SK-N-SH (cell line): ENCODE data around the gene COMT. TPM values are rescaled to one million over a fixed set of nuclear protein-coding genes. Genes with fewer than 3 reads are reported as not detected.

Experiments
- CTCF ChIA-PET: fragments of 300-600, 350-600 bp; formaldehyde crosslinking; extraction: SDS; loops from one replicate; lab custom pipeline; 2021; lab: Yijun Ruan, JAX
- POLR2A ChIA-PET: fragments of 350-600 bp; sonication (Branson Sonifier 250); formaldehyde crosslinking; extraction: SDS; loops from one replicate; lab custom pipeline; 2020; ENCODE audit warnings: antibody characterized with exemption, inconsistent platforms; lab: Yijun Ruan, JAX
- DNase-seq: peaks from one replicate; pipeline ENCODE4 v3.0.0; 2012
- H2AFZ ChIP-seq: fragments of 200-600 bp; sonication (generic); 2 replicates; pipeline ENCODE4 v1.8.1; 2016; ENCODE audit warnings: antibody characterized with exemption, mild to moderate bottlenecking, low read depth
- H3F3A ChIP-seq: fragments of 200-600 bp; sonication (generic); replicated peaks from 2 replicates; pipeline ENCODE3; 2016; ENCODE audit warnings: antibody characterized with exemption, mild to moderate bottlenecking; ENCODE audit not compliant: insufficient read depth
- H3K27ac ChIP-seq, 2 experiments: fragments of 200-500 bp in 1 of 2; fragments of 200-600 bp in 1 of 2; sonication (Bioruptor generic) in 1 of 2; sonication (generic), shearing (Covaris generic) in 1 of 2; 2 replicates each; pipeline versions ENCODE4 v1.5.1 to v1.6.1; 2014 to 2016; ENCODE audit warnings: low read depth in 2 of 2, inconsistent platforms in 1 of 2, low read length in 1 of 2, mild to moderate bottlenecking in 1 of 2, mixed read lengths in 1 of 2
- H3K27me3 ChIP-seq: fragments of 200-600 bp; sonication (generic), shearing (Covaris generic); 2 replicates; pipeline ENCODE4 v1.6.1; 2016; ENCODE audit warnings: mixed run types; ENCODE audit not compliant: insufficient read depth
- H3K36me3 ChIP-seq, 2 experiments: fragments of 200-500 bp in 1 of 2; fragments of 200-600 bp in 1 of 2; sonication (Bioruptor generic) in 1 of 2; sonication (generic) in 1 of 2; replicated peaks in 1 of 2; 2 replicates each; pipeline versions ENCODE3 to v1.5.1; 2014 to 2016; ENCODE audit warnings: low read length in 1 of 2, mild to moderate bottlenecking in 1 of 2; ENCODE audit not compliant: insufficient read depth in 2 of 2, control insufficient read depth in 1 of 2
- H3K4me1 ChIP-seq, 2 experiments: fragments of 200-500 bp in 1 of 2; fragments of 200-600 bp in 1 of 2; sonication (Bioruptor generic) in 1 of 2; sonication (generic), shearing (Covaris generic) in 1 of 2; 2 replicates each; pipeline versions ENCODE4 v1.5.1 to v1.6.1; 2014 to 2016; ENCODE audit warnings: low read depth in 1 of 2, low read length in 1 of 2, mixed run types in 1 of 2; ENCODE audit not compliant: insufficient read depth in 2 of 2, control insufficient read depth in 1 of 2
- H3K4me2 ChIP-seq: fragments of 200-600 bp; sonication (generic), shearing (Covaris generic); 2 replicates; pipeline ENCODE4 v1.6.1; 2017; ENCODE audit warnings: mixed run types
- H3K4me3 ChIP-seq, 2 experiments: fragments of 200-500 bp in 1 of 2; fragments of 200-600 bp in 1 of 2; sonication (Bioruptor generic) in 1 of 2; sonication (generic), shearing (Covaris generic) in 1 of 2; 2 replicates each; pipeline versions ENCODE4 v1.5.1 to v1.8.1; 2014 to 2016; ENCODE audit warnings: low read depth in 2 of 2, inconsistent platforms in 1 of 2, low read length in 1 of 2, mild to moderate bottlenecking in 1 of 2, mixed read lengths in 1 of 2, moderate library complexity in 1 of 2
- H3K79me2 ChIP-seq: fragments of 200-600 bp; sonication (generic); 2 replicates; pipeline ENCODE4 v1.8.1; 2017; ENCODE audit warnings: mild to moderate bottlenecking; ENCODE audit not compliant: insufficient read depth
- H3K9ac ChIP-seq: fragments of 200-600 bp; sonication (generic); 2 replicates; pipeline ENCODE4 v1.6.1; 2017; ENCODE audit warnings: mixed run types
- H3K9me2 ChIP-seq: fragments of 200-600 bp; sonication (generic); 2 replicates; pipeline ENCODE4 v1.6.1; 2017; ENCODE audit warnings: mixed run types
- H3K9me3 ChIP-seq: fragments of 200-600 bp; sonication (generic); 2 replicates; pipeline ENCODE4 v1.6.1; 2017; ENCODE audit warnings: mixed run types, mild to moderate bottlenecking, moderate library complexity
- H4K20me1 ChIP-seq: fragments of 200-600 bp; sonication (generic); 2 replicates; pipeline ENCODE4 v1.6.1; 2017; ENCODE audit warnings: mild to moderate bottlenecking, mixed run types; ENCODE audit not compliant: insufficient read depth
- CHD2 ChIP-seq: fragments of 150-350 bp; IDR thresholded peaks from 2 replicates; pipeline ENCODE4 v1.6.1; 2018; ENCODE audit warnings: low read length; ENCODE audit not compliant: partially characterized antibody
- EP300 ChIP-seq, 2 experiments: IDR thresholded peaks; 2 replicates each; pipeline versions ENCODE4 v1.4.0 to v1.6.1; 2012; ENCODE audit warnings: borderline replicate concordance in 1 of 2, low read depth in 1 of 2, low read length in 1 of 2
- FOXJ3 ChIP-seq: sonication (generic); formaldehyde crosslinking; IDR thresholded peaks from 2 replicates; pipeline ENCODE4 v1.5.1; 2020; ENCODE audit warnings: mild to moderate bottlenecking, missing genetic modification reagents
- MXI1 ChIP-seq: IDR thresholded peaks from 2 replicates; pipeline ENCODE4 v1.6.1; 2012; ENCODE audit warnings: mild to moderate bottlenecking, low read depth, low read length, improper control_type of control experiment
- NRF1 ChIP-seq: IDR thresholded peaks from 2 replicates; pipeline ENCODE4 v1.6.1; 2012; ENCODE audit warnings: low read depth, mild to moderate bottlenecking, low read length
- RAD21 ChIP-seq: IDR thresholded peaks from 2 replicates; pipeline ENCODE4 v1.6.1; 2012; ENCODE audit warnings: mild to moderate bottlenecking, low read length
- RCOR1 ChIP-seq: fragments of 150-350 bp; IDR thresholded peaks from 2 replicates; pipeline ENCODE4 v1.6.1; 2017; ENCODE audit warnings: antibody characterized with exemption, low read length
- RFX5 ChIP-seq: IDR thresholded peaks from 2 replicates; pipeline ENCODE4 v1.6.1; 2012; ENCODE audit warnings: mild to moderate bottlenecking, improper control_type of control experiment, low read length
- RXRA ChIP-seq: IDR thresholded peaks from 2 replicates; pipeline ENCODE4 v1.4.0; 2012; ENCODE audit warnings: low read depth, mild to moderate bottlenecking, borderline replicate concordance
- SMC3 ChIP-seq: IDR thresholded peaks from 2 replicates; pipeline ENCODE4 v1.6.1; 2012; ENCODE audit warnings: low read depth, low read length, improper control_type of control experiment
- TCF12 ChIP-seq: IDR thresholded peaks from 2 replicates; pipeline ENCODE4 v1.4.0; 2012
- WGBS: methylation state at CpG from one replicate; pipeline ENCODE4 v1.1.6; 2017; ENCODE audit warnings: low lambda C conversion rate; 5-methylcytosine and 5-hydroxymethylcytosine counted together
- polyA plus RNA-seq, 3 experiments: library from polyadenylated mRNA; depleted of rRNA; stranded (reverse); fragments of >200 nt; gene quantifications; 2 replicates each; pipeline ENCODE4 v1.2.3, GENCODE V29; 2012
- TF ChIP-seq, protein P1 (sequence below): IDR thresholded peaks from 2 replicates; pipeline ENCODE4; 2012
- TF ChIP-seq, protein P2 (sequence below): fragments of 150-350 bp; IDR thresholded peaks from 2 replicates; pipeline ENCODE4 v1.6.1; 2017; ENCODE audit warnings: antibody characterized with exemption, low read length, low read depth, borderline replicate concordance
- TF ChIP-seq, protein P3 (sequence below): IDR thresholded peaks from 2 replicates; pipeline ENCODE4 v1.4.0; 2012; ENCODE audit warnings: low read depth, borderline replicate concordance
- TF ChIP-seq, protein P4 (sequence below): IDR thresholded peaks from 2 replicates; pipeline ENCODE4 v1.4.0; 2012; ENCODE audit warnings: low read depth, borderline replicate concordance

The COMT gene
- polyA plus RNA-seq, 1 of the 3 experiments (the other 2 are of a cell fraction), result 343 TPM

DNA sequence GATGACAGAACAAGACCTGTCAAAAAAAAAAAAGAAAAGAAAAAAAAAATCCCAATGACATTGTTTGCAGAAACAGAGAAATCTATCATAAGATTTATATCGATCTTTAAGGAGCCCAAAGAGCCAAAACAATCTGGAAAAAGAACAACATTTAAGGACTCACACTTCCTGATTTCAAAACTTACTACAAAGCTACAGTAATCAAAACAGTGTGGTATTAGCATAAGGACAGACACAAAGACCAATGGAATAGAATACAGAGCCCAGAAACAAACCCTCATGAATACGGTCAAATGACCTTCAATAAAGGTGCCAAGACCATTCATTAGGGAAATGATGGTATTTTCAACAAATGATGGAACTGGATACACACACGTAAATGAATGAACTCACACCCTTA is 62.9 kb downstream of the COMT start:
- WGBS, result 63% methylated on average over 3 of the region's 3 CpGs

More for the DNA sequence above, 62.9 kb downstream of the COMT start:
- Histone ChIP-seq H3K4me2 (no peak overlapping the region), H3K27me3 (no peaks in the 10 kb centered on the region), H2AFZ (no peak overlapping the region), H3K27ac (no peak overlapping the region), H3K36me3 (peaks cover 0 to 10% of the 10 kb centered on the region in 2 experiments), H3K4me3 (no peak overlapping the region), H3K9me2 (no peaks in the 10 kb centered on the region), H4K20me1 (no peaks in the 10 kb centered on the region), H3K79me2 (no peaks in the 10 kb centered on the region), H3K9me3 (peaks cover 16% of the 10 kb centered on the region; the same call in 1 of the 2 replicates), H3F3A (no peaks in the 10 kb centered on the region), H3K4me1 (peaks cover 0 to 55% of the 10 kb centered on the region in 2 experiments; a peak in 2 of 4 replicates), H3K9ac (no peak overlapping the region)
- TF ChIP-seq, protein P1, sequence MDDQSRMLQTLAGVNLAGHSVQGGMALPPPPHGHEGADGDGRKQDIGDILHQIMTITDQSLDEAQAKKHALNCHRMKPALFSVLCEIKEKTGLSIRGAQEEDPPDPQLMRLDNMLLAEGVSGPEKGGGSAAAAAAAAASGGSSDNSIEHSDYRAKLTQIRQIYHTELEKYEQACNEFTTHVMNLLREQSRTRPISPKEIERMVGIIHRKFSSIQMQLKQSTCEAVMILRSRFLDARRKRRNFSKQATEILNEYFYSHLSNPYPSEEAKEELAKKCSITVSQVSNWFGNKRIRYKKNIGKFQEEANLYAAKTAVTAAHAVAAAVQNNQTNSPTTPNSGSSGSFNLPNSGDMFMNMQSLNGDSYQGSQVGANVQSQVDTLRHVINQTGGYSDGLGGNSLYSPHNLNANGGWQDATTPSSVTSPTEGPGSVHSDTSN, result no peak
- TF ChIP-seq RXRA, result no peak
- TF ChIP-seq RFX5, result no peak
- TF ChIP-seq, protein P2, sequence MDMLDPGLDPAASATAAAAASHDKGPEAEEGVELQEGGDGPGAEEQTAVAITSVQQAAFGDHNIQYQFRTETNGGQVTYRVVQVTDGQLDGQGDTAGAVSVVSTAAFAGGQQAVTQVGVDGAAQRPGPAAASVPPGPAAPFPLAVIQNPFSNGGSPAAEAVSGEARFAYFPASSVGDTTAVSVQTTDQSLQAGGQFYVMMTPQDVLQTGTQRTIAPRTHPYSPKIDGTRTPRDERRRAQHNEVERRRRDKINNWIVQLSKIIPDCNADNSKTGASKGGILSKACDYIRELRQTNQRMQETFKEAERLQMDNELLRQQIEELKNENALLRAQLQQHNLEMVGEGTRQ, result no peak
- no peak for TF ChIP-seq TCF12
- TF ChIP-seq, protein P3, sequence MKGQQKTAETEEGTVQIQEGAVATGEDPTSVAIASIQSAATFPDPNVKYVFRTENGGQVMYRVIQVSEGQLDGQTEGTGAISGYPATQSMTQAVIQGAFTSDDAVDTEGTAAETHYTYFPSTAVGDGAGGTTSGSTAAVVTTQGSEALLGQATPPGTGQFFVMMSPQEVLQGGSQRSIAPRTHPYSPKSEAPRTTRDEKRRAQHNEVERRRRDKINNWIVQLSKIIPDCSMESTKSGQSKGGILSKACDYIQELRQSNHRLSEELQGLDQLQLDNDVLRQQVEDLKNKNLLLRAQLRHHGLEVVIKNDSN, result no peak
- no peak for TF ChIP-seq FOXJ3 (CRISPR knock-in tag)
- TF ChIP-seq NRF1, result no peak
- no peak for TF ChIP-seq CHD2
- no peak for TF ChIP-seq RCOR1
- no peak for TF ChIP-seq MXI1
- no peak for TF ChIP-seq SMC3
- TF ChIP-seq, protein P4, sequence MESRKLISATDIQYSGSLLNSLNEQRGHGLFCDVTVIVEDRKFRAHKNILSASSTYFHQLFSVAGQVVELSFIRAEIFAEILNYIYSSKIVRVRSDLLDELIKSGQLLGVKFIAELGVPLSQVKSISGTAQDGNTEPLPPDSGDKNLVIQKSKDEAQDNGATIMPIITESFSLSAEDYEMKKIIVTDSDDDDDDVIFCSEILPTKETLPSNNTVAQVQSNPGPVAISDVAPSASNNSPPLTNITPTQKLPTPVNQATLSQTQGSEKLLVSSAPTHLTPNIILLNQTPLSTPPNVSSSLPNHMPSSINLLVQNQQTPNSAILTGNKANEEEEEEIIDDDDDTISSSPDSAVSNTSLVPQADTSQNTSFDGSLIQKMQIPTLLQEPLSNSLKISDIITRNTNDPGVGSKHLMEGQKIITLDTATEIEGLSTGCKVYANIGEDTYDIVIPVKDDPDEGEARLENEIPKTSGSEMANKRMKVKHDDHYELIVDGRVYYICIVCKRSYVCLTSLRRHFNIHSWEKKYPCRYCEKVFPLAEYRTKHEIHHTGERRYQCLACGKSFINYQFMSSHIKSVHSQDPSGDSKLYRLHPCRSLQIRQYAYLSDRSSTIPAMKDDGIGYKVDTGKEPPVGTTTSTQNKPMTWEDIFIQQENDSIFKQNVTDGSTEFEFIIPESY, result no peak
- TF ChIP-seq RAD21, result no peak
- no peak for TF ChIP-seq EP300 (IDR thresholded peaks at IDR 0.05; ENCODE audit: borderline replicate concordance in 1 of 2, low read depth in 1 of 2, low read length in 1 of 2)
- POLR2A ChIA-PET, result no interaction called here
- no peak for DNase-seq
- CTCF ChIA-PET, result interaction anchor here (1.3 to 5.0 kb wide), 2 partner anchors 9 to 14 kb away, joined by 3 to 31 read pairs; no protein-coding TSS in a partner anchor
